Tongue (tissue), 2 donors: ENCODE data around the gene CAB39L. TPM values are rescaled to one million over a fixed set of nuclear protein-coding genes. Genes with fewer than 3 reads are reported as not detected.
"Not testable (repeated sequence)": the region's sequence is repeated elsewhere in the genome, so short reads cannot be mapped to it uniquely, and the experiment has no call there.

Experiments used
- DNase-seq: peaks from one replicate; pipeline ENCODE4 v3.0.0-alpha.2; 2015
- total RNA-seq: library from RNA; depleted of rRNA; stranded (reverse); fragments of >200 nt; gene quantifications from one replicate; pipeline ENCODE4 v1.2.3, GENCODE V29; 2014

The CAB39L gene
- total RNA-seq, 1 donor from 2014 or later = 14.7 TPM

GRCh38 chr13:49343731-49344130, 100.1 kb downstream of the CAB39L start:
- no peak for DNase-seq

DNA sequence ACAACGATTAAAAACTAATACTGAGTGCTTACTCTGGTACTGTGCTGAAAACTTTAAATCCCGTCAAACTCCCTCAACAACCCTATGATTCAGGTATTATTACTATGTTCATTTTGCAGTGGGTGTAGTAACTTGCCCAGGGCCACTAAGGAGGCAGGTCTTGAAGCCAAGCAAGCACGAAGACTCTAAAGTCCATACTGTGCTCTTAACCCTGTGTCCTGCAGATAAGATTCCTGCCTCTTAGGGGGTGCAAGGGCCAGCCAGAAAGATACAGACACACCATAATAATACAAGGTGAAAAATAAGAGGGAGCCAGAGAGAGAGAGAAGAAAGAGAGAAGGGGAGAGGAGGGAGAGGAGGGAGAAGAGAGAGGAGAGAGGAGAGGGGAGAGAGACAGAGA, 100.6 kb downstream of the CAB39L start:
- DNase-seq = no peak

GRCh38 chr13:49342454-49342853, 101.4 kb downstream of the CAB39L start:
- no peak for DNase-seq

GRCh38 chr13:49341941-49342340, 101.9 kb downstream of the CAB39L start:
- no peak for DNase-seq

GRCh38 chr13:49341517-49341916, 102.3 kb downstream of the CAB39L start:
- no peak for DNase-seq

DNA sequence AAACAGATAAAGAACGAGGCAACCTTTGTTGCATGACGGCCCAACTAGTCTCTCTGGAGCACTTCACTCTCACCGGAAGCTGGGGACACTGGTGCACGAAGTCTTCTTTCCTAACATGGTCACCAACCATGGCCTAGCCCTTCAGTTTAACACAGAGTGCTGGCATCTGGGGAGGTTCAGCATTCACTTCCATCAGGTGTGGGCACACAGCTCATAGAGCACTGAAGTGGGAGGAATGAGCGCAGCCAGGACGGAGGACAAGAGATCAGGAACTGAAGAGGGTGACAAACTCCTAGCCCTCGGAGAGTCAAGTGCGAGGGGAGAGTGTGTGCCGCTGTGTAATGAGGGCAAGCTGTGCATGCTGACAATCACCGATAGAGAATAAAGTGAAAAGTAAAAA, 103.7 kb downstream of the CAB39L start:
- no peak for DNase-seq

DNA sequence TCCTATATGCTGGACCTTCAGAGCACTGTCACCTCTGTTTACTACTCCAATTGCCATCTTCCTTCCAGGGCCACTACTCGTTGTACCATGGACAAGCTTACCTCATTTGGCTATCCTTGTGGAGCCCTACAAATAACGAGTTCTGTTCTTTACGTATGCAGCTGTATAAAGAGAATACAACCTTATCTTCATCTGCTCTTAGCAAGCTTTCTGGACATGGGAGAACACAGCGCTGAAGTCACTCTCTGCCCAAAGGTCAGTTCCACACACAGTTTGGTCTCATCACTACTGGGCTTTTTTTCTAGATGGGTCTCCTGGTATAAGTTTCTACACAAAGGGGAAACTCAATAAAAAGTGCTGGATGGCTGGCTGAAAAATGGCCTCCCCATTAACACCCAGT, 107.2 kb downstream of the CAB39L start:
- DNase-seq = no peak

GRCh38 chr13:49330546-49330864, 113.4 kb downstream of the CAB39L start:
- no peak for DNase-seq

GRCh38 chr13:49329831-49330545, 113.9 kb downstream of the CAB39L start:
- DNase-seq = no peak

GRCh38 chr13:49327145-49327544, 116.7 kb downstream of the CAB39L start:
- DNase-seq = not testable (repeated sequence)

GRCh38 chr13:49326222-49326917, 117.5 kb downstream of the CAB39L start:
- no peak for DNase-seq

DNA sequence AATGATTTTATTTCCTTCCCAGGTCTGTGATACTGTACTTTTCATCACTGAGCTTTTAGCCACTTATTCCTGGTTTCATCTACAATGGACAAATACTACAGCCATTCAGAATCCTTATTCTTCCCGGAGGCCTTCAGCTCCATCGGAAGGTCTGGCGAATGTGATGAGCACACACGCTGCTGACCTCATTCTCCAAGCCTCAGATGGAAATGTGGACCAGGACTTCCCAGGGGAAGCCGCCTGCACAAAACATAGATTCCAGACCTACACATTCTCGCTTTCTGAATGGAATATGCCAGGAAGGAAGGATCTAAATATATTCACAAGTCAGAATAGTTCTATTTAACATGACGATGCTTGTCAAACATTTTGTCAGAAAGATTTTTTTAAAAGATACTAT, 120.5 kb downstream of the CAB39L start:
- no peak for DNase-seq

- DNase-seq = no peak
Observed at GRCh38 chr13:49322702-49323101, 121.2 kb downstream of the CAB39L start.

- DNase-seq = no peak
Observed at GRCh38 chr13:49320975-49321374, 122.9 kb downstream of the CAB39L start.

DNA sequence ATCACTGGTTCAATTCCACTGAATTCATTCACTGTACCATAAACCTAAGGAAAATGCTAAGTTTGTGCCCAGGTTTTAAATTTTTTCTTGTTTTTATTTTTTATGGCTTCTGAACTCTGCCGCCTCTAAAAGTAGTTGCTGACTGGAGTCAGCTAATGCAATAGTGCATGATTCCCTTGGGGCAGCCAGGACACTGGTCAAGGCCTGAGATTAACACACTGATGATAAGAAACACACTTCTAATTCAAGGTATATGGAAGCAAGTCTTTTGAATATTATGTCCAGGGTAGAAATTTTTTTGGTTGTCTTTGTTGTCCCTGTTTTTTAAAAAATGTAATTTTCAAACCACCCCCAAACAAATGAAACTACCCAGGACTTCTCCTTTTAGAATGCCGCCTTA, 123.9 kb downstream of the CAB39L start:
- DNase-seq = no peak

- DNase-seq = no peak
Observed at GRCh38 chr13:49319551-49319950, 124.3 kb downstream of the CAB39L start.

- no peak for DNase-seq
Observed at GRCh38 chr13:49315756-49316482, 127.9 kb downstream of the CAB39L start.

DNA sequence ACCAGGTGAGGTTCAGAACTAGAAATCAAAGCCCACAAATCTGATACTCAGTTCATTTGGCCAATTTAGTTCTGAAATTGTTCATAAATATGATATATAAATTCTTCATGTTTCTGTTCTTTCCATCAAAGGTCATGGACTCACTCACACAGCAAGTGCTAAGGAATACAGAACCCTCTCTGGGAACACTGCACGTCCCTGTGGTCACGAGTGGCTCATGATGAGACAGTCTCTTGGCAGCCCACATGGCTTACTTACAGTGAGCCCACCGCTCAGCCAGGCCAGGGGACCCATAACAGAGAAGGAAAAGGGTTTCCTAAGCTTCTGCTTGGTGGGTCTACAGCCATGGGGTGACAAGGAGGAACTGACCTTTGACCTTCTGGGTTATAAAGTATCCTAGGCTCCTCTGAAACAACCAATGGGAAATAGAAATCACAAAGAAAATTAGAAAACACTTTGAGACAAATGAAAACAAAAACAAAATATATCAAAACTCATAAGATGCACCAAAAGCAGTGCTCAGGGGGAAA, 128.8 kb downstream of the CAB39L start:
- no peak for DNase-seq

- no peak for DNase-seq
Observed at GRCh38 chr13:49314344-49314882, 129.5 kb downstream of the CAB39L start.

- DNase-seq = no peak
Observed at GRCh38 chr13:49311816-49312215, 132.0 kb downstream of the CAB39L start.

DNA sequence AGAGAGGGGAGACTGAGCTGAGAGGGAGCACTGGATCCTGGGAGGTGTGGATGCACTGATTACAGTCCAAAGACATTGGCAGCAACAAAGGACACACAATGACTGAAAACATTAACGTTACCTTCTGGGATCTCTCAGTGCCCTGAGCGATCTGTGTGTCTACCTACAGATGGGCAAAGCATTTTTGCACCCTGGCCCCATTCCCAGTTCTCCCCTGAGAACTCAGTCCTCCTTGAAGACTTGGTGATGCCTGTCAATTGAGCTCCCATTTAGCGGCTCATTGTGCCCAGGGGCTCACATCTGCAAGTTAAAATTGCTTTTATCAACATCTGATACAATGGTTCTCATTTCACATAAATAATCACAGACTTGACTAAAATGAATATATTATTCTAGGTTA, 133.6 kb downstream of the CAB39L start:
- DNase-seq = no peak

DNA sequence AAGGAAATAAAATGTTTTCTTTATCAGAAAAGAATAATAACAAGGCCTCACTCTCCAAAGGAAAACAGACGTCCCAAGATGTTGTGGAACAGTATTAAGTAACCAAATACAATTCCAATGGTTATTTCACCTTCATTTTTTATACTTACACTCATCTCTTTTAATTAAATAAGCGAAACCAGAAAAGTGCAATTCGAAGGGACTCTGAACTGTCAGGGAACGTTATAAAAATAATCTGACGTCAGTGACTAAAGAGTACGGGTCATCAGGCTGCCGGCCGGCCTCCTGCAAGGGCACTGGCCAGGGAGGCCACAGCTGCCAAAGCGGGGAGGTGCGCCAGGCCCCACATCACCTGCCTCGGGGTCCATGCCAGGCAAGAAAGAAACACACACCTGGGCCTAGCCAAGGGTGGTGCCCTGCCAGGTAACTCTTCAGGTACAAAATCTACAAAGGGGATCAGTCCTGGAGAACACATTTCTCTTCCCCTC, 134.9 kb downstream of the CAB39L start:
- no peak for DNase-seq
